SK-N-SH treated with all-trans-retinoic acid at 6 μM for 48 hours (cell line): ENCODE results near the gene LCN12.

Experiments used
- ATAC-seq: fragments of 200-7000 bp; cut with Tn5 transposase; 3 replicates; pipeline ENCODE4 v1.9.1; 2020; ENCODE audit warnings: mild to moderate bottlenecking, moderate library complexity
- ARNTL ChIP-seq: fragments of 450-650 bp; formaldehyde crosslinking; IDR thresholded peaks from 2 replicates; pipeline ENCODE4 v1.5.0; 2020; ENCODE audit warnings: low read depth, mild to moderate bottlenecking, moderate library complexity, borderline replicate concordance
- BACH2 ChIP-seq: fragments of 250-450 bp; sonication (Bioruptor Pico); IDR thresholded peaks from 2 replicates; pipeline ENCODE4 v1.9.0; 2021; ENCODE audit warnings: mild to moderate bottlenecking, borderline replicate concordance
- CREB5 ChIP-seq: fragments of 250-450 bp; sonication (Bioruptor Pico); IDR thresholded peaks from 2 replicates; pipeline ENCODE4 v1.5.1; 2020; ENCODE audit warnings: low read depth, mild to moderate bottlenecking, moderate library complexity
- CSRNP3 ChIP-seq: fragments of 250-450 bp; sonication (Bioruptor Pico); IDR thresholded peaks from 2 replicates; pipeline ENCODE4 v1.5.1; 2021; ENCODE audit warnings: mild to moderate bottlenecking, moderate library complexity
- ESRRG ChIP-seq: fragments of 250-450 bp; sonication (Bioruptor Pico); IDR thresholded peaks from 2 replicates; pipeline ENCODE4 v1.6.1; 2021; ENCODE audit warnings: mild to moderate bottlenecking
- GLIS3 ChIP-seq: fragments of 250-450 bp; sonication (Bioruptor Pico); IDR thresholded peaks from 2 replicates; pipeline ENCODE4 v1.5.0; 2020; ENCODE audit warnings: mild to moderate bottlenecking, moderate library complexity
- OSR1 ChIP-seq: fragments of 250-450 bp; sonication (Bioruptor Pico); IDR thresholded peaks from 2 replicates; pipeline ENCODE4 v1.8.0; 2022; ENCODE audit warnings: moderate library complexity, mild to moderate bottlenecking, inconsistent platforms
- PATZ1 ChIP-seq: fragments of 250-450 bp; sonication (Bioruptor Pico); IDR thresholded peaks from 2 replicates; pipeline ENCODE4 v1.8.0; 2020; ENCODE audit warnings: mild to moderate bottlenecking, moderate library complexity, borderline replicate concordance
- POU6F1 ChIP-seq: fragments of 250-450 bp; sonication (Bioruptor Pico); IDR thresholded peaks from 2 replicates; pipeline ENCODE4 v1.8.0; 2021; ENCODE audit warnings: low read depth, mild to moderate bottlenecking, moderate library complexity, borderline replicate concordance
- RARB ChIP-seq: fragments of 250-450 bp; sonication (Bioruptor Pico); IDR thresholded peaks from 2 replicates; pipeline ENCODE4 v1.8.0; 2021; ENCODE audit warnings: mild to moderate bottlenecking, moderate library complexity
- SNAI2 ChIP-seq: fragments of 250-450 bp; sonication (Bioruptor Pico); IDR thresholded peaks from 2 replicates; pipeline ENCODE4 v1.5.0; 2020; ENCODE audit warnings: mild to moderate bottlenecking, moderate library complexity
- TCF4 ChIP-seq: fragments of 250-450 bp; sonication (Bioruptor Pico); IDR thresholded peaks from 2 replicates; pipeline ENCODE4 v1.8.0; 2021; ENCODE audit warnings: mild to moderate bottlenecking, moderate library complexity, borderline replicate concordance
- TOX ChIP-seq: fragments of 250-450 bp; sonication (Bioruptor Pico); IDR thresholded peaks from 2 replicates; pipeline ENCODE4 v1.8.0; 2021; ENCODE audit warnings: mild to moderate bottlenecking, moderate library complexity, borderline replicate concordance
- TSHZ2 ChIP-seq: fragments of 250-450 bp; sonication (Bioruptor Pico); IDR thresholded peaks from 2 replicates; pipeline ENCODE4 v1.5.0; 2020; ENCODE audit warnings: mild to moderate bottlenecking, moderate library complexity
- ZC3H10 ChIP-seq: fragments of 250-450 bp; sonication (Bioruptor Pico); IDR thresholded peaks from 2 replicates; pipeline ENCODE4 v1.5.1; 2021; ENCODE audit warnings: mild to moderate bottlenecking, moderate library complexity
- ZFP30 ChIP-seq: fragments of 450-650 bp; formaldehyde crosslinking; IDR thresholded peaks from 2 replicates; pipeline ENCODE4 v1.5.0; 2022; ENCODE audit warnings: mild to moderate bottlenecking, moderate library complexity
- ZNF70 ChIP-seq: fragments of 450-650 bp; formaldehyde crosslinking; IDR thresholded peaks from 2 replicates; pipeline ENCODE4 v1.5.0; 2020; ENCODE audit warnings: mild to moderate bottlenecking, moderate library complexity
- ZNF8 ChIP-seq: fragments of 450-650 bp; formaldehyde crosslinking; IDR thresholded peaks from 2 replicates; pipeline ENCODE4 v1.5.0; 2020; ENCODE audit warnings: mild to moderate bottlenecking, moderate library complexity

LCN12 gene

GRCh38 chr9:136994888-136995230 lies 42.8 kb downstream of the LCN12 start:
- no peak for TF ChIP-seq PATZ1
- TF ChIP-seq ARNTL (CRISPR knock-in tag), result no peak
- no peak for TF ChIP-seq ZNF8 (CRISPR knock-in tag)
- no peak for TF ChIP-seq CREB5 (CRISPR knock-in tag)
- TF ChIP-seq RARB (CRISPR knock-in tag), result no peak
- TF ChIP-seq BACH2 (CRISPR knock-in tag), result no peak
- TF ChIP-seq ESRRG (CRISPR knock-in tag), result no peak
- TF ChIP-seq TCF4 (CRISPR knock-in tag), result no peak
- TF ChIP-seq ZC3H10 (CRISPR knock-in tag), result no peak
- TF ChIP-seq GLIS3, result no peak
- TF ChIP-seq CSRNP3, result no peak
- no peak for TF ChIP-seq TOX (CRISPR knock-in tag)
- no peak for TF ChIP-seq POU6F1 (CRISPR knock-in tag)
- no peak for TF ChIP-seq TSHZ2
- TF ChIP-seq OSR1, result no peak
- no peak for TF ChIP-seq ZFP30 (CRISPR knock-in tag)
- TF ChIP-seq, all 23 proteins: peak for 0
- no peak for ATAC-seq

- ATAC-seq, result no peak
- no peak for TF ChIP-seq TOX (CRISPR knock-in tag)
- TF ChIP-seq ZNF70 (CRISPR knock-in tag), result no peak
- TF ChIP-seq ZFP30 (CRISPR knock-in tag), result no peak
- TF ChIP-seq SNAI2 (CRISPR knock-in tag), result no peak
- no peak for TF ChIP-seq TSHZ2
- TF ChIP-seq CREB5 (CRISPR knock-in tag), result no peak
Measured at GRCh38 chr9:136995362-136995761, 43.3 kb downstream of the LCN12 start.
